ENCODE measurements around the gene CTRB1. TPM values are rescaled to one million over a fixed set of nuclear protein-coding genes. Genes with fewer than 3 reads are reported as not detected.

CTRB1 gene
- total RNA-seq, 1 experiment from 2014 or later = not detected

DNA sequence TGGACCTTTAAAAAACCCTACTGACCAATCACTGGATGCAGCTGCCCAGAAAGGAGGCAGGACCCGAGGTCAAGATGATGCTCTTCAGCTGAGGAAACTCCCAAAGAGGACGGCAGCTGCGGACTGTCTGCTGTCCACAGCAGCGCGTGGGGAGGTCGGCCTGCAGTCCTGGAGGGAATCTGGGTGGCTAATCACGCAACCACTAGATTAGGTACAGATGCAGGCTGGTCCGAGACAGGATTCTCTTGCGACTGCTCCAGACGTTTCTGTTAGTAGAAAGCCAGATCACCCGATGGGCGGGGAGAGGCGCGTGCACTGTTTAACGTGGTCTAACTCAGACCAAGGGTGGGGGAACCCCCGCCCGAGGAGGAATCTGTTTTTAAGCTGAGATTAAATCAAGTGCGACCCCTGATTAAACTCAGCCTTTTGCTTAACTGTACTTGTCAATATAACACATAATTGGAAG lies 20.6 kb upstream of the CTRB1 start:
- TF ChIP-seq, protein P1, sequence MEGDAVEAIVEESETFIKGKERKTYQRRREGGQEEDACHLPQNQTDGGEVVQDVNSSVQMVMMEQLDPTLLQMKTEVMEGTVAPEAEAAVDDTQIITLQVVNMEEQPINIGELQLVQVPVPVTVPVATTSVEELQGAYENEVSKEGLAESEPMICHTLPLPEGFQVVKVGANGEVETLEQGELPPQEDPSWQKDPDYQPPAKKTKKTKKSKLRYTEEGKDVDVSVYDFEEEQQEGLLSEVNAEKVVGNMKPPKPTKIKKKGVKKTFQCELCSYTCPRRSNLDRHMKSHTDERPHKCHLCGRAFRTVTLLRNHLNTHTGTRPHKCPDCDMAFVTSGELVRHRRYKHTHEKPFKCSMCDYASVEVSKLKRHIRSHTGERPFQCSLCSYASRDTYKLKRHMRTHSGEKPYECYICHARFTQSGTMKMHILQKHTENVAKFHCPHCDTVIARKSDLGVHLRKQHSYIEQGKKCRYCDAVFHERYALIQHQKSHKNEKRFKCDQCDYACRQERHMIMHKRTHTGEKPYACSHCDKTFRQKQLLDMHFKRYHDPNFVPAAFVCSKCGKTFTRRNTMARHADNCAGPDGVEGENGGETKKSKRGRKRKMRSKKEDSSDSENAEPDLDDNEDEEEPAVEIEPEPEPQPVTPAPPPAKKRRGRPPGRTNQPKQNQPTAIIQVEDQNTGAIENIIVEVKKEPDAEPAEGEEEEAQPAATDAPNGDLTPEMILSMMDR (conservative IDR thresholded peaks at IDR 0.05) = no peak
- peak overlapping the region in 1 of 3 experiments; percentile 36; a peak in 1 of 7 replicates for H3K27ac Mint-ChIP-seq
- Histone ChIP-seq H3K27ac (ENCODE audit: insufficient read length, low read depth, low read length) (no peak overlapping the region), H4K8ac (replicated peaks; ENCODE audit: insufficient read length, low read depth, low read length) (no peak overlapping the region), H2AK5ac (ENCODE audit: insufficient read length, low read length) (no peak overlapping the region), H3K4ac (ENCODE audit: low read depth, low read length) (no peak overlapping the region), H4K5ac (ENCODE audit: insufficient read length, low read depth, low read length) (no peak overlapping the region), H3K9ac (ENCODE audit: extremely low read depth, insufficient read length, low read length) (no peak overlapping the region), H3K4me1 (ENCODE audit: insufficient read depth, low read length) (no peaks in the 10 kb centered on the region), H3K79me2 (ENCODE audit: insufficient read depth, low read length) (no peaks in the 10 kb centered on the region), H4K91ac (ENCODE audit: insufficient read length, low read depth, low read length) (no peak overlapping the region), H3K18ac (ENCODE audit: insufficient read length, low read depth, low read length) (no peak overlapping the region), H3K9me3 (ENCODE audit: control insufficient read depth, low read depth, low read length) (no peaks in the 10 kb centered on the region), H3K79me1 (ENCODE audit: insufficient read depth, low read depth, low read length, poor library complexity, severe bottlenecking) (no peaks in the 10 kb centered on the region), H2BK15ac (ENCODE audit: low read depth, low read length) (no peak overlapping the region), H2AFZ (ENCODE audit: low read length) (no peak overlapping the region), H3K23ac (ENCODE audit: insufficient read length, low read depth, low read length) (no peak overlapping the region), H3K4me2 (ENCODE audit: insufficient read depth, insufficient read length, low read length) (no peak overlapping the region), H3T11ph (ENCODE audit: low read length) (no peak overlapping the region), H2BK5ac (ENCODE audit: insufficient read length, low read length) (no peak overlapping the region), H2BK20ac (ENCODE audit: low read depth, low read length, poor library complexity, severe bottlenecking) (no peak overlapping the region), H2BK12ac (ENCODE audit: insufficient read length, low read depth, low read length) (no peak overlapping the region), H3K56ac (ENCODE audit: insufficient read length, low read depth, low read length) (no peak overlapping the region), H4K20me1 (ENCODE audit: control insufficient read depth, insufficient read depth, insufficient read length) (no peaks in the 10 kb centered on the region), H2BK120ac (ENCODE audit: low read depth, low read length, poor library complexity, severe bottlenecking) (no peak overlapping the region), H3K27me3 (ENCODE audit: insufficient read depth, low read length) (no peaks in the 10 kb centered on the region), H3K23me2 (ENCODE audit: insufficient read length, low read depth, low read length, poor library complexity, severe bottlenecking) (no peaks in the 10 kb centered on the region), H3K14ac (ENCODE audit: insufficient read depth, low read length) (no peak overlapping the region)
- no peaks in the 10 kb centered on the region for H3K36me3 Mint-ChIP-seq (ENCODE audit: insufficient read depth in 1 of 3, low read depth in 3 of 3)
- H3K4me1 Mint-ChIP-seq = peaks cover 0 to 9% of the 10 kb centered on the region in 2 experiments
- no peak overlapping the region for H3K4me3 Mint-ChIP-seq
- H3K9me3 Mint-ChIP-seq = no peaks in the 10 kb centered on the region; a peak in 1 of 5 replicates
- DNase-seq = no peak
- H3K27me3 Mint-ChIP-seq (ENCODE audit: low read depth) = peaks cover 6% of the 10 kb centered on the region
- WGBS (ENCODE audit: extremely low coverage, insufficient read length, low lambda C conversion rate) = no CpG with 5 or more reads among the region's 18 CpGs

All from H9 (cell line).